Middle frontal gyrus (tissue), 1 donor: ENCODE data around the gene RAD23A.

ENCODE experiments used
- DNase-seq: peaks from one replicate; pipeline ENCODE4 v3.0.0-alpha.2; 2015; ENCODE audit warnings: low spot score; ENCODE audit errors: extremely low spot score

Gene RAD23A

GRCh38 chr19:12984683-12985048, 39.0 kb downstream of the RAD23A start:
- DNase-seq: no peak

DNA sequence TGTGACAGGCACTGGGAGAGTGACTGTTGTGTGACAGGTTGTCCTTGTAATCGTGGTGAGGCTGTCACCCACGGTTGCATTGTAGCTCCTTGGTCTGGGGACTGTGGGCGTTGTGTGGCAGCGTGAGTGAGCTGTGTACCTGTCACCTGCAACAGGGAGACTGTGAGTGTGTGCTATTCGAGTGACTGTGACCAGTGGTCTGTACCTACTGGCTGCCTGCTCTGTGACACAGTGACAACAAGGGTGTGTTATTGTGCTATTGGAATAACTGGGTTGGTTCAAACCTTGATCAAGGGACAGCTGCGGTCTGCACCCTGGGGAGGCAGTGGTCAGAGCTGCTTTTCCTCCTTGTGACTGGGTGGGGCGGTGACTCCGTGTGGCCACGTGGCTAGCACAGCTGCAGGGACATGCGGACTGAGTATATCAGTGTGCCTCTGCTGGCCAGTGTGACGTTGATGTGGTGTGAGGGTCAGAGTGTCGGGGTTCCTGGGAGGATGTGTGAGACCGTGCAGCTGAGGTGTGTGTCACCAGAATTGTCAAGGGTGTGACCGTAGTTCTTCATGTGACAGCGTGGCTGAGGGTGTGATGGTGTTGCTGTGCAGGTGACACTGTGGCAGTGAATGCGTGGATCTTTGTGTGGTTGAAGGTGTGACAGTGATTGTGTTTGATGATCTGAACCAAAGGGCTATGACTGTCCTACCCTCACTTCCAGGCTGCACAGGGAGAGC, 39.6 kb downstream of the RAD23A start:
- peak; percentile 58 for DNase-seq

- DNase-seq: no peak
These were observed 41.1 kb downstream of the RAD23A start for GRCh38 chr19:12986726-12987125.

DNA sequence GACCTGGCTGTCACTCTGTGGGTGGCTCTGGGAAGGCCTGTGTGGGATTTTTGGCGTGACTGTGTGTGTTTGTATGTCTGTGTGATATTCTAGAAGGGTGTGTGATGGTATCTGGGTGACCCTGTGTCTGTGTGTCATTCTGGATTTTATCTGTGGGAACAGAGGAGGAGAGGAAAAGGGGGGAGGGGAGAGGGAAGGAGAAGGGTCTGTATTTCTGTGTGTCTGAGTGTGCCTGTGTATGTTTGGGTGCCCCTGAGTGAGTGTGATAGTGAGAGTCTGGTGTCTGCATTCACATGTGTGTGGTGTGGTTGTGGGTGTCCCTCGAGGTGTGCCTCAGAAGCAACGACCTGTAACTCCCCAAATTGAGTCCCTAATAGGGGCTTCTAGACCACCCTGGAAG, 41.5 kb downstream of the RAD23A start:
- no peak for DNase-seq

GRCh38 chr19:12987781-12988180, 42.1 kb downstream of the RAD23A start:
- no peak for DNase-seq

DNA sequence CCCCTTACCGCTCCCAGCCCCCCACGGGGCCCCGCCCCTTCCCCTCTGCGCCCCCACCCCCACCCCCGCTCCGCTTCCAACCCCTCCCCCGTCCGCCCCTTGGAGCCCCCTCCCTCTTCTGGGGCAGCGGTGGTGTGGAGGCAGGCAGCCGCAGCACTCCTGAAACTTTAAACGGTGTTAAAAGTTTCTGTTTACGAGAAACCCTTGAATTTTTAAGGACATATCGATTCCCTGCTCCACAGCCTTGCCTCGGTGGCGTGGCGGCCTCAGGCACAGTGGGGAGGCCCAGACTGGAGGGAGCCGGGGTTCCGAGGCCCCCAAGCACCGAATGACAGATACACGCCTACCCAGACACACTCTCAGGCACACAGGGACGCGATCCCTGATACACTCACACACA, 44.8 kb downstream of the RAD23A start:
- no peak for DNase-seq

DNA sequence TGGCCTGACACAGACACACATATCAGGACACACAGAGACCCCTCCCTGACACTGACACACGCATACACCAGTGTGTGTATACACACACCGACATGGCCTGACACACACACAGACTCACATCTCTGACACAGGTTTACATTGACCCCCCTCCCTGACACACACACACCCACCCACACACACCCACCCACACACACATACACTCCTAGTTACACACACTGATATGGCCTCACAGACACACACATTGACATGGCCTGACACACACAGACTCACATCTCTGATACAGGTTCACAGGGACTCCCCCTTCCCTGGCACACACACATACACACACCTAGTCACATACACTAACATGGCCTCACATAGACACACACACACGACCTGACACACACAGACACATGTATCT, 45.2 kb downstream of the RAD23A start:
- DNase-seq: no peak

GRCh38 chr19:12991296-12991695, 45.6 kb downstream of the RAD23A start:
- DNase-seq: no peak

DNA sequence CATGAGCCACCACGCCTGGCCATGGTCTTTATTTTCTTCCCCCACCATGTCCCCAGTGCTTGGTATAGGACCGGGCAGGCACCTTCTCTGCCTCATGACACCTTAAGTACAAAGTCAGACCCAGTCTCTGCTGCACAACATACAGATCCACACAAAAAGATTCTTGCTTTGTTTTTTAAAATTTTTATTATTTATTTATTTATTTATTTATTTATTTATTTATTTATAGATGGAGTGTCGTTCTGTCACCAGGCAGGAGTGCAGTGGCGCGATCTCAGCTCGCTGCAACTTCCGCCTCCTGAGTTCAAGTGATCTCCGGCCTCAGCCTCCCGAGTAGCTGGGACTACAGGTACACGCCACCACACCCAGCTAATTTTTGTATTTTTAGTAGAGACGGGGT, 47.1 kb downstream of the RAD23A start:
- DNase-seq: no peak

DNA sequence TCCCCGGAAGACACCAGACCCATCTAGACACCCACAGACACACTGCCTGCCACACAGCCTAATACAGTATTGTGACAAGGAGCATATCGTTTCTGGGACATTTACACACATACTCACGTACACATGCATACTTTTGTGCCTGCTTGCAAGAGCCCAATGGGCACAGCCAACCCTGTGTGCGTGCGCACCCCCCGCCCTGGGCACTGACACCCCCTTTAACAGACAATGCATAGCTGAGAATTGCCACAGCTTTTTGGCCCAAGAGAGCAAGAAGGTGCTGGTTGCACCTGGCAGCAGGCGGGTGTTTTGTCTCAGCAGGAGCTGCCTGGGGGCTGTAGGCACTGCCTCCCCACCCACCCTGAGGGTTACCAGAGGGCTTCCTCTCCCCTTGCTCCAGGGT, 47.9 kb downstream of the RAD23A start:
- DNase-seq: no peak

DNA sequence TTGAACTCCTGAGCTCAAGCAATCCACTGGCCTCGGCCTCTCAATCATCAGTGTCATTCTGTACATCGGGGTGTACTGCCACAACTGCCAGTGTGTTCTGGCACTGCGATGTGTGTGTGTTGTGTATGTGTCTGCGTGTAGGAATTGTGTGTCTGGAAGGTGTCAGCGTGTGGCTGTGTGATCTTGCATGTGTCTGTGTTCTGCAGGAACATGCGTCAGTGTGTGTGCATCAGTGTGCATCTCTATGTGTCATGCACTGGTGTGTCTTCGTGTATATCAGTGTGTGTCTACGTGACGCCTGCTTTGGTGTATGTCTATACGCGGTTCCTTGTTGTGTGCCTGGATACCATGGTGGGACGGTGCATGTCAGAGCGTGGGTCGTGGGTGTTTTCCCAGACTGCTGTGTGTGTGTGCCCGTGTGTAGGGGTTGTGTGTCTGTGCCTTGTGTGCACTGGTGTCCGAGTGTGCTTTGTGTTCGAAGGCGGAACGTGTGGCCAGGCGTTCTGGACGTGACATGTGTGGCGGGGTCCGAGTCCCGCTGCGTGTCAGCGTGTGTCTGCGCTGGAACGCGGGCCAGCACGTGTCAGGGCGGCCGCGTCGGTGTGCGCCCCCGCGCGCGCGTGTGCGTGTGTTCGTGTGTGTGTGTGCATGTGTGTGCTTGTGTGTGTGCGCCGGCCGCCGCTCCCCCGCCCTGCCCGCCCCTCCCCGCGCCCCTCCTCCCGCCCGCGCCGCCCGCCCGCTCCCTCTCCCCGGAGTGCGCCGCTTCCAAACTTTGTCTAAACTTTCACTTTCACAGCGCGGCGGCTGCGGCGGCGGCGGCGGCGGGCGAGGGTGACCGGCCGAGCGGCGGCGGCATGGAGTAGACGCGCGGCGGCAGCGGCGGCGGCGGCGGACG, 49.3 kb downstream of the RAD23A start, which contains the start of gene NFIX:
NFIX (plus strand) TSS at position 775 of the 895 bp plus-strand sequence. CDS start 363 bp downstream, outside the sequence.
- DNase-seq: no peak

- no peak for DNase-seq
These were observed 50.1 kb downstream of the RAD23A start for GRCh38 chr19:12995596-12996405.

- no peak for DNase-seq
These were observed 50.9 kb downstream of the RAD23A start for GRCh38 chr19:12996406-12997094.

DNA sequence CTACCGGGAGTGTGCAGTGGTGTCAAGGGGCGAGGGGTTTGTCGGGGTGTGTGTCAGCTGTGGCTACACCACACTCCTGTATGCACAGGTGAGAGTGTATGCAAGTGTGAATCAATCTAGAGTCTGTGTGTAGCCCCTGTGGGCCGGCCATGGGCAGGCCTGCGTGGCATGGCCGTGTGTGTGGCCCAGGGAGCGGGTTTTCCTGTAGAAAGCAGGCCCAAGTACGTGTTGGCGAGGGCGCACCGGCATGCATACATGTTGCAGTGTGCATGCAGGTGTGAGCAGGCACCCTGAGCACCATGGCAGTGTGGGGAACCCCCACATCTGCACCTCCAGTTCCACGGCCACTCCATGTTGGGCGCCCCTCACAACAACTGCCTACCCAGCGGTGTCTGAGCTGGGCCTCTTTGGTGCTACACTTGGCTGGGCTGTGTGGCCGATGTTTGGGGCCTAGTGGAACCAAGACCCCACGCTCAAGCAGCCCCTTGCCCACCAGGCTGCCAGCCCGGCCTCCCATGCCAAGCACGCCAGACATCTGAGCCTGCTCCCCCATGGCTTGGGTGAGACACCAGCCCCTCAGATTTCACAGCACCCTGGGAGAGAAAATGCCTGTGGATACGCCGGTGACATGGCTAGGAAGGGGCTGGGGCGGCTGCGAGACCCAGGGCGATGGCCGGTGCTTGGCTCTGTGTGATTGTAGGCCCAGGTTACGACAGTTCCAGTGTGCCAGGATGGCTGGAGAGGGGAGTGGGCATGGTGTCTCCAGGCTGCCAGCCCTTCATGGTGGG, 51.7 kb downstream of the RAD23A start:
- DNase-seq: no peak

- no peak for DNase-seq
These were observed 52.6 kb downstream of the RAD23A start for GRCh38 chr19:12997967-12998940.

- DNase-seq: no peak
These were observed 55.5 kb downstream of the RAD23A start for GRCh38 chr19:13001166-13001501.

GRCh38 chr19:13001502-13002165, 56.0 kb downstream of the RAD23A start:
- DNase-seq: peak; percentile 52

GRCh38 chr19:13002166-13002898, 56.7 kb downstream of the RAD23A start:
- peak; percentile 83 for DNase-seq
